HEK293 (cell line): Measurements from ENCODE around the gene PLCL2.

Experiments
- CTCF ChIA-PET: fragments of 350-600 bp; formaldehyde crosslinking; extraction: SDS; loops from one replicate; lab custom pipeline; 2021; ENCODE audit warnings: antibody characterized with exemption; lab: Yijun Ruan, JAX
- POLR2A ChIA-PET: fragments of 300-600 bp; formaldehyde crosslinking; extraction: SDS; loops from one replicate; lab custom pipeline; 2020; ENCODE audit warnings: antibody characterized with exemption, inconsistent platforms; lab: Yijun Ruan, JAX
- H3K27ac ChIP-seq: fragments of 200-500 bp; sonication (Bioruptor generic); 2 replicates; pipeline ENCODE4 v1.5.1; 2014; ENCODE audit warnings: low read depth, low read length, control low read depth, inconsistent platforms; ENCODE audit errors: extremely low read depth
- H3K36me3 ChIP-seq, 2 experiments: fragments of 200-500 bp in 1 of 2; sonication (Bioruptor generic) in 1 of 2; 1 replicate in 1 of 2; 2 replicates in 1 of 2; pipeline ENCODE4 v1.5.1; 2014 to 2017; ENCODE audit warnings: inconsistent platforms in 2 of 2, low read length in 2 of 2; ENCODE audit not compliant: control insufficient read depth in 2 of 2, insufficient read depth in 1 of 2
- H3K4me1 ChIP-seq: fragments of 200-500 bp; sonication (Bioruptor generic); 2 replicates; pipeline ENCODE4 v1.5.1; 2014; ENCODE audit warnings: mild to moderate bottlenecking, low read length, inconsistent platforms; ENCODE audit not compliant: control insufficient read depth, insufficient read depth
- H3K4me3 ChIP-seq: 2 replicates; pipeline ENCODE4 v1.5.1; 2011; ENCODE audit warnings: low read depth, mild to moderate bottlenecking, control low read depth, low read length, moderate library complexity
- H3K9me3 ChIP-seq: fragments of 200-500 bp; sonication (Bioruptor generic); 2 replicates; pipeline ENCODE4 v1.5.1; 2014; ENCODE audit warnings: low read depth, low read length, inconsistent platforms; ENCODE audit not compliant: control insufficient read depth, insufficient read depth
- BCL11B ChIP-seq: fragments of 450-650 bp; formaldehyde crosslinking; IDR thresholded peaks from 2 replicates; pipeline ENCODE4 v1.5.1; 2016; ENCODE audit warnings: low read depth, missing biosample characterization, missing genetic modification characterization
- HOXC10 ChIP-seq: sonication (generic); formaldehyde crosslinking; IDR thresholded peaks from 2 replicates; pipeline ENCODE4 v1.8.1; 2023; ENCODE audit warnings: mild to moderate bottlenecking, missing genetic modification reagents
- IKZF3 ChIP-seq: fragments of 450-650 bp; IDR thresholded peaks from 2 replicates; pipeline ENCODE4 v1.5.0; 2018; ENCODE audit warnings: missing biosample characterization, mild to moderate bottlenecking, missing genetic modification characterization, moderate library complexity
- INSM2 ChIP-seq: fragments of 450-650 bp; formaldehyde crosslinking; IDR thresholded peaks from 2 replicates; pipeline ENCODE4 v1.5.1; 2016; ENCODE audit warnings: missing biosample characterization, missing genetic modification characterization
- KLF8 ChIP-seq: fragments of 450-650 bp; formaldehyde crosslinking; IDR thresholded peaks from 2 replicates; pipeline ENCODE4 v1.5.1; 2016; ENCODE audit warnings: missing biosample characterization, missing genetic modification characterization
- PATZ1 ChIP-seq: fragments of 450-650 bp; formaldehyde crosslinking; IDR thresholded peaks from 2 replicates; pipeline ENCODE4 v1.5.1; 2016; ENCODE audit warnings: missing biosample characterization, missing genetic modification characterization
- PRDM1 ChIP-seq: fragments of 450-650 bp; formaldehyde crosslinking; IDR thresholded peaks from 2 replicates; pipeline ENCODE4; 2016; ENCODE audit warnings: missing biosample characterization, missing genetic modification characterization
- SALL2 ChIP-seq: fragments of 450-650 bp; formaldehyde crosslinking; IDR thresholded peaks from 2 replicates; pipeline ENCODE4 v1.5.0; 2017; ENCODE audit warnings: missing biosample characterization, mild to moderate bottlenecking, missing genetic modification characterization, borderline replicate concordance
- SCRT2 ChIP-seq: fragments of 450-650 bp; formaldehyde crosslinking; IDR thresholded peaks from 2 replicates; pipeline ENCODE4 v1.5.1; 2016; ENCODE audit warnings: missing biosample characterization, missing genetic modification characterization
- ZBTB21 ChIP-seq: fragments of 450-650 bp; formaldehyde crosslinking; IDR thresholded peaks from 2 replicates; pipeline ENCODE4 v1.5.1; 2017; ENCODE audit warnings: missing biosample characterization, missing genetic modification characterization
- ZBTB48 ChIP-seq: fragments of 450-650 bp; formaldehyde crosslinking; IDR thresholded peaks from 2 replicates; pipeline ENCODE4 v1.5.1; 2016; ENCODE audit warnings: missing biosample characterization, missing genetic modification characterization
- ZFP37 ChIP-seq: fragments of 450-650 bp; formaldehyde crosslinking; IDR thresholded peaks from 2 replicates; pipeline ENCODE4 v1.5.1; 2016; ENCODE audit warnings: missing biosample characterization, missing genetic modification characterization
- ZNF112 ChIP-seq: fragments of 450-650 bp; formaldehyde crosslinking; IDR thresholded peaks from 2 replicates; pipeline ENCODE4 v1.5.0; 2017; ENCODE audit warnings: missing biosample characterization, missing genetic modification characterization
- ZNF114 ChIP-seq: fragments of 450-650 bp; formaldehyde crosslinking; IDR thresholded peaks from 2 replicates; pipeline ENCODE4 v1.5.0; 2017; ENCODE audit warnings: missing biosample characterization, missing genetic modification characterization
- ZNF19 ChIP-seq: fragments of 450-650 bp; formaldehyde crosslinking; IDR thresholded peaks from 2 replicates; pipeline ENCODE4; 2016; ENCODE audit warnings: missing biosample characterization, missing genetic modification characterization, low read depth
- ZNF311 ChIP-seq: fragments of 450-650 bp; formaldehyde crosslinking; IDR thresholded peaks from 2 replicates; pipeline ENCODE4 v1.5.1; 2017; ENCODE audit warnings: missing biosample characterization, missing genetic modification characterization, borderline replicate concordance
- ZNF335 ChIP-seq: fragments of 450-650 bp; formaldehyde crosslinking; conservative IDR thresholded peaks from 2 replicates; pipeline ENCODE4 v1.5.1; 2016; ENCODE audit warnings: missing biosample characterization, missing genetic modification characterization
- ZNF366 ChIP-seq: fragments of 450-650 bp; formaldehyde crosslinking; conservative IDR thresholded peaks from 2 replicates; pipeline ENCODE4 v1.5.1; 2016; ENCODE audit warnings: missing biosample characterization, missing genetic modification characterization
- ZNF37A ChIP-seq: fragments of 450-650 bp; IDR thresholded peaks from 2 replicates; pipeline ENCODE4 v1.5.1; 2018; ENCODE audit warnings: missing biosample characterization, missing genetic modification characterization
- ZNF391 ChIP-seq: fragments of 450-650 bp; formaldehyde crosslinking; IDR thresholded peaks from 2 replicates; pipeline ENCODE4 v1.5.1; 2016; ENCODE audit warnings: low read depth, missing biosample characterization, missing genetic modification characterization, borderline replicate concordance
- ZNF433 ChIP-seq: fragments of 450-650 bp; formaldehyde crosslinking; IDR thresholded peaks from 2 replicates; pipeline ENCODE4 v1.5.1; 2016; ENCODE audit warnings: missing biosample characterization, missing genetic modification characterization, low read depth
- ZNF510 ChIP-seq: fragments of 450-650 bp; formaldehyde crosslinking; IDR thresholded peaks from 2 replicates; pipeline ENCODE4 v1.5.1; 2018; ENCODE audit warnings: mild to moderate bottlenecking, missing genetic modification characterization, missing biosample characterization; ENCODE audit not compliant: insufficient replicate concordance
- ZNF596 ChIP-seq: fragments of 450-650 bp; IDR thresholded peaks from 2 replicates; pipeline ENCODE4 v1.5.0; 2018; ENCODE audit warnings: missing biosample characterization, mild to moderate bottlenecking, missing genetic modification characterization, moderate library complexity
- ZNF776 ChIP-seq: fragments of 450-650 bp; formaldehyde crosslinking; IDR thresholded peaks from 2 replicates; pipeline ENCODE4 v1.5.0; 2017; ENCODE audit warnings: missing biosample characterization, missing genetic modification characterization, borderline replicate concordance
- TF ChIP-seq, protein P1 (sequence below): fragments of 450-650 bp; formaldehyde crosslinking; IDR thresholded peaks from 2 replicates; pipeline ENCODE4 v1.5.1; 2017; ENCODE audit warnings: missing biosample characterization, missing genetic modification characterization

PLCL2 gene

GRCh38 chr3:16982460-16982859 is 97.7 kb downstream of the PLCL2 start:
- CTCF ChIA-PET, result interaction anchor here (0.7 kb wide), 1 partner anchor 153 kb away, joined by 7 read pairs; no protein-coding TSS in a partner anchor

DNA sequence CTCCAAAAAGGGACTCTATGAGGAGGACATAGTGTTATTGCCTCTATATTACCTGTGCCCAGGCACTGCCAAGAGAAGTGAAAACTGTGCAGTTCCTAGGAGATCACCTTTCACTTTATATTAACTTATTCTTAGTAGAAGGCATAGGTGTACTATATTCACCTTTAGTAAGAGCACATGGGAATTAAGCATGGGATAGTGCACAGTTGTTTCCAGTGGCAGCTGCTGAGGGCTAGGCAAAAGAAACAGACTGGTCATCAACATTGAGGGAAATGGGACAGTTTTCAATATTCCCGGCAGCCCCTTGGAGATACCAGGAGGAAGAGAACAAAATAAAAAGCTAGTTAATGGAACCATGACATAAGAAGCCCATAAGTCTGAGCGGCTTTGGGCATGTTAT is 100.9 kb downstream of the PLCL2 start:
- Histone ChIP-seq H3K4me3 (no peak overlapping the region), H3K27ac (no peak overlapping the region), H3K4me1 (no peaks in the 10 kb centered on the region), H3K9me3 (no peaks in the 10 kb centered on the region), H3K36me3 (no peaks in the 10 kb centered on the region)
- TF ChIP-seq SALL2 (tag by site-specific recombination) (no peak), ZNF366 (tag by site-specific recombination) (no peak), BCL11B (tag by site-specific recombination) (no peak), ZBTB48 (tag by site-specific recombination) (no peak), HOXC10 (CRISPR knock-in tag) (no peak), PATZ1 (tag by site-specific recombination) (no peak), IKZF3 (tag by site-specific recombination) (no peak), ZNF112 (tag by site-specific recombination) (no peak), ZNF311 (tag by site-specific recombination) (no peak)
- TF ChIP-seq, protein P1, sequence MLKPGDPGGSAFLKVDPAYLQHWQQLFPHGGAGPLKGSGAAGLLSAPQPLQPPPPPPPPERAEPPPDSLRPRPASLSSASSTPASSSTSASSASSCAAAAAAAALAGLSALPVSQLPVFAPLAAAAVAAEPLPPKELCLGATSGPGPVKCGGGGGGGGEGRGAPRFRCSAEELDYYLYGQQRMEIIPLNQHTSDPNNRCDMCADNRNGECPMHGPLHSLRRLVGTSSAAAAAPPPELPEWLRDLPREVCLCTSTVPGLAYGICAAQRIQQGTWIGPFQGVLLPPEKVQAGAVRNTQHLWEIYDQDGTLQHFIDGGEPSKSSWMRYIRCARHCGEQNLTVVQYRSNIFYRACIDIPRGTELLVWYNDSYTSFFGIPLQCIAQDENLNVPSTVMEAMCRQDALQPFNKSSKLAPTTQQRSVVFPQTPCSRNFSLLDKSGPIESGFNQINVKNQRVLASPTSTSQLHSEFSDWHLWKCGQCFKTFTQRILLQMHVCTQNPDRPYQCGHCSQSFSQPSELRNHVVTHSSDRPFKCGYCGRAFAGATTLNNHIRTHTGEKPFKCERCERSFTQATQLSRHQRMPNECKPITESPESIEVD, result no peak
- ChIA-PET CTCF (no interaction called here), POLR2A (no interaction called here)

More at GRCh38 chr3:16982460-16982859, 97.7 kb downstream of the PLCL2 start:
- H3K36me3 ChIP-seq, result no peaks in the 10 kb centered on the region
- no peaks in the 10 kb centered on the region for H3K4me1 ChIP-seq
- POLR2A ChIA-PET, result no interaction called here
- H3K4me3 ChIP-seq, result no peak overlapping the region
- H3K9me3 ChIP-seq, result no peaks in the 10 kb centered on the region
- TF ChIP-seq ZFP37 (tag by site-specific recombination) (no peak), INSM2 (tag by site-specific recombination) (no peak), PRDM1 (tag by site-specific recombination) (no peak), ZBTB21 (tag by site-specific recombination) (no peak), ZNF596 (tag by site-specific recombination) (no peak), ZNF510 (tag by site-specific recombination) (no peak), ZNF433 (tag by site-specific recombination) (no peak), KLF8 (tag by site-specific recombination) (no peak), ZNF335 (tag by site-specific recombination) (no peak), SCRT2 (tag by site-specific recombination) (no peak), ZNF19 (tag by site-specific recombination) (no peak), ZNF776 (no peak), ZNF391 (tag by site-specific recombination) (no peak), ZNF37A (tag by site-specific recombination) (no peak), ZNF114 (tag by site-specific recombination) (no peak)
- no peak overlapping the region for H3K27ac ChIP-seq
